ENCODE data around the gene MYMX.

Gene MYMX

GRCh38 chr6:44250718-44251123 is 34.0 kb downstream of the MYMX start:
- DNase-seq (ENCODE audit: low read depth in 3 of 3): no peak

DNA sequence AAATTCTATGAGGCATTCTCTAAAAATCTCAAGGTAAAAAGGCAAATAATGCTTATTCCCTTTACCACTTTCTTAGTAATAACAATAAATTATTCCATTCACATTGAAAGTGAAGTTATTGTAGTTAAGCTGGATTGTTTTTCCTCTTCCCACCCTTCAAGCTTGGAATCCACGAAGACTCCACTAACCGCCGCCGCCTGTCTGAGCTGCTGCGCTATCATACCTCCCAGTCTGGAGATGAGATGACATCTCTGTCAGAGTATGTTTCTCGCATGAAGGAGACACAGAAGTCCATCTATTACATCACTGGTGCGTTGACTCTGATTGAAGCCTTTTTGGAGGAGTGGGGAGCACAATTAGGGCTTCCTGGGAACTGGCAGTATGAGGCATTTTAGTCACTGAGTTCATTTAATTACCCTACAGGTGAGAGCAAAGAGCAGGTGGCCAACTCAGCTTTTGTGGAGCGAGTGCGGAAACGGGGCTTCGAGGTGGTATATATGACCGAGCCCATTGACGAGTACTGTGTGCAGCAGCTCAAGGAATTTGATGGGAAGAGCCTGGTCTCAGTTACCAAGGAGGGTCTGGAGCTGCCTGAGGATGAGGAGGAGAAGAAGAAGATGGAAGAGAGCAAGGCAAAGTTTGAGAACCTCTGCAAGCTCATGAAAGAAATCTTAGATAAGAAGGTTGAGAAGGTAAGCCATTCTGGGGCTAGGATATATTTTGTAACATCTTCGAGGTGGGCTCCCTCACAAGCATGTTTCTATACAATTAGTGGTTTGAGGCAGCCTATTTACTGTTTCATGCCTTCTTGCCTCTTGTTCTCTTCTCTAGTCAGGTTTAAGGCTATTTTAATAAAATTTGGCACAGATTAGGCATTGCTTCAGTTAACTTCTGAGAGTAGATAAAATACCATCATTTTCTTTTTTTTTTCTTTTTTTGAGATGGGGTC is 35.1 kb downstream of the MYMX start:
- DNase-seq (ENCODE audit: low read depth in 3 of 3): no peak

- no peak for DNase-seq (ENCODE audit: low read depth in 3 of 3)
Observed at GRCh38 chr6:44253307-44254101, 36.8 kb downstream of the MYMX start.

GRCh38 chr6:44254191-44255104 is 37.7 kb downstream of the MYMX start:
- DNase-seq (ENCODE audit: low read depth in 3 of 3): no peak

GRCh38 chr6:44255105-44255808 is 38.5 kb downstream of the MYMX start:
- no peak for DNase-seq (ENCODE audit: low read depth in 3 of 3)

DNA sequence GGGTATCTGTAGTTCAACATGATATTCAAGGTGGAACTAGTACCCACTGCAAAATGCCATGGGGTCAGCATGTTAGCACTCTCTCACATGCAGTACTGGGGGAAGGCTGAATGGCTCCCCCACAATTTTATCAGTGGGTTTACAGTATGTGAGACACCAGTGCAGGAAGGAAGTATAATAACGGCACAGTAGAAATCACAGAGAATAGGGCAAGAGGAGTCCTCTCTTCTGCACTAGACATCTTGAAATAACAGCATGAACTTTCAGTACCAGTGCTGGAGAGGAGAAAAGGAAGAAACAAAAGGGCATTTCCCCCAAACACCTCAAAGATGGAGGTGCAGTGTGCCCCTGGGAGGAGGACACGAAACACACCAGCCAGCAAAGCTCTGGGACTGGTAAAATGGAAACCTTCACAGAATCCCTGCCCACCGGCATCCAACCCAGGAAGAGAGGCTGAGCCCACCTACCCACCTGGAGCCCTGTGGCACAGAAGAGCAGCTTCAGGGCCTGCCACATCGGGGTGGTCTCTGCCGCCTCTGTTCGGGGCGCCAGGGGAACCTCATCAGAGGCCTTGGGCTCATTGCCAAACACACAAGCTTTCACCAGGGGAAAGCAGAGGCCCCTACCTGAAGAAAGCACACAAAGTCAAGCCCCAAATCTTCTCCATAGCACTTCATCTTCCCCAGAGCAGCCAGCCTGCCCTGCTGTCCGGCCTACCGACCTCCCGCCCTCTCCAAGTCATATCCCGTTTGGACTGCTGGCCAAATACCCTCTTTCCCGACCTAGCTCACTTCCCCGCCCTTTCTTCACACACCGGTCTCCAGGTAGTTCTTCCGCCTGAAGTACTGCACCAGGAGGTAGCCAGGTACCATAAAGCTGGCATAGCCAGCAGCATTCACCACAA is 39.4 kb downstream of the MYMX start:
- DNase-seq (ENCODE audit: low read depth in 3 of 3): no peak

GRCh38 chr6:44256775-44257024 is 40.0 kb downstream of the MYMX start:
- no peak for DNase-seq (ENCODE audit: low read depth in 3 of 3)

DNA sequence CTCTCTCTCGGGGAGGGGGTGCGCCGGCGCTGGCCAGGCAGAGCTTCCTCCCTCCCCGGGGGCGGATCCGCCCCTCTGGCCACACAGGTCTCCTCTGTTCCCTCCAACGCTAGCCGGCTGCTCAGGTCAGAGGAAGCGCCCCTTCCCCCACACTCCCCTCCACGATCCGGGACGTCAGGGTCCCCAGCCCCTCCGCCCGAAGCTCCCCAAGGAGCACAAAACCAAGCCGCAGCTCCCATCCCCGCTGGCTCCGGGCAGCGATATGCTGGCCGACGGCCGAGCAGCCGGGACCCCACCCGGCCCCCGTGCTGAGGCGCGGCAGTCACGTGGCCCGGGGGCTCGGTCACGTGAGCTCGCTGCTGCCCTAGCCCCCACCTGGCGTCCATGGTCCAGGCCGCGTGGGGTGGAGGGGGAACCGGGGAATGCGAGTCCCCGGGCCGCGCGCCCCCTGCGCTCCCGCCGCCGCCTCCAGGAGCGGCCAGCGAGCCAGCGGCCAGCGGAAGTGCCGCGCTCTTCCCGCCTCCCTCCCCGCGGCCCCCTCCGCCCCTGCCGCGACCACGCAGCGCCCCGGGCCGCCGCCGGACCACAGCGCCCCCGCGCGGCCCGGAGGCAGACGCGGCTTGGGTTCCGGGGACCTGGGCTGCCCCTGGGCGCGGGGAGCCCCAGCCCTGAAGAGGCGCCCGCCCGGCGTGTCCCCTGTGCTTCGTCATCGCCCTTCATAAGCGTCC is 40.5 kb downstream of the MYMX start, which contains the start of gene SLC35B2:
TSS of gene SLC35B2 (minus strand) at position 504 of the 728 bp plus-strand sequence. CDS start at position 386, 118 bp downstream.
- peak in 1 of 3 experiments; percentile 61 for DNase-seq (ENCODE audit: low read depth in 3 of 3)

DNA sequence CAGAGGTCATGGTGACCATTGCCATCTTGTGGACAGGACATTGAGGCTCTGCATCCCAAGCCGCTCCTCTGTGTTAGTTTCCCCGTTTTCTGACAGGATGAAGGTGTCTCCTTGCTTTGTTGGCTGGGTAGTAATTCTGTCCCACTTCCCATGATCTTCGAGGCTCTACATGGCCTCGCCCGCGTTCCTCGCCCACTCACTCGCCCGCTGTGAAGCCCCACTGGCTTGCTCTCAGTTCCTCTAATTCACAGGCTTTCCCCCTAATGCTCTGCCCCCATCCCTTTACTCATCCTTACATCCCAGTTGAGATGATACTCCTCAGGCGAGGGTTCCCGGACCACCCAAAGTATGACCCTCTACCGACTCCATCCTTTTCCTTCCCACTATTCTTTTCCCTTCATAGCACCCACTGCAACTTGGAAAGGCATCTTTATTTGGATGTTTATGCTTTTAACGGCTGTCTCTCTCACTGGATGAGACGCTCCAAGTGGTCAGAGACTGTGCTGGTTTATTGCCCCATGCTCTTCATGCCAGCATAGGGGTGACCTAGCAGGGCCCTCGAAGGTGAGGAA is 41.1 kb downstream of the MYMX start:
- DNase-seq (ENCODE audit: low read depth in 3 of 3): no peak

DNA sequence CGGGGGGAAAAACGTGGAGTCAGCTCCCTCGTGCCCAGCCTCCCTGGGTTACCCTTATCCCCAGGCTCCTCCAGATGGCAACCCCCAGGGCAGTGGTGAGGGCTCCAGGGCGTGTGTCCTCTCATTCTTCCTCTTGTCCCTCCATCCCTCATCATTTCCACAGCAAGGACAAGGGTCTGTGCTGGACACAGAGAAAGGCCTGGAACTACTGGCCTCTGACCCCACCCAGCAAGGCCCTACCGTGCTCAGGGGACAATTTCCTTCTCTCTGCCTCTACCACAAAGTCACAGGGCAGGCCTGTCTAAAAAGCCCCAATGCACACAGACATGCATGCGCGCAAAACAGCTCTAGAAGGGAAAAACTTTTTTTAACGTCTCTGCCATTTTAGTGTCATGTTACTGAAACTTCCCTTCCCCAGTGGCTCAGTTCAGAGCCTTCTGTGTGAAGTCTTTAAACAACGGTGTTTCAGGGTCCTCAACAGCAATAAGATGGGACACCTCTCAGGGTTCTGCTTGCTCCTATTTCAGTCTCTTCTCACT is 41.7 kb downstream of the MYMX start:
- DNase-seq (ENCODE audit: low read depth in 3 of 3): no peak

DNA sequence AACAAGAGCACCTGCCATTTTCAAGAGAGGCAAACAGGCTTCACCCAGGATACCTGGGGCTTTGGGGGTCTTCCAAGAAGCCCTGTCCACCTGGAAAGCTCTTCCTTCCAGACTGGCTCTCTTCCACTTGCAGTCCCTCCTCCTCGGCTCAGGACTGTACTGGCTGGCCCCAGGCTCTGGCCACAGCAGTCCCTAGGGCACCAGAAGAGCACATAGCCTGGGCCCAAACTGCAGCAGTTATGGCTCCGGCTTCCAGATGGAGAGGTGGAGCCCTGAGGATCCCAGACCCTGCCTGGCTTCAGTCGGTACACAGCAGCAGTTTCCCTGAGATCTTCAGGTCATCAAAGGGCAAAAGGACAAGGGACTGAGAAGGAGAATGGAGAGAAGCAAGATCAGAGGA is 42.2 kb downstream of the MYMX start:
- no peak for DNase-seq (ENCODE audit: low read depth in 3 of 3)

DNA sequence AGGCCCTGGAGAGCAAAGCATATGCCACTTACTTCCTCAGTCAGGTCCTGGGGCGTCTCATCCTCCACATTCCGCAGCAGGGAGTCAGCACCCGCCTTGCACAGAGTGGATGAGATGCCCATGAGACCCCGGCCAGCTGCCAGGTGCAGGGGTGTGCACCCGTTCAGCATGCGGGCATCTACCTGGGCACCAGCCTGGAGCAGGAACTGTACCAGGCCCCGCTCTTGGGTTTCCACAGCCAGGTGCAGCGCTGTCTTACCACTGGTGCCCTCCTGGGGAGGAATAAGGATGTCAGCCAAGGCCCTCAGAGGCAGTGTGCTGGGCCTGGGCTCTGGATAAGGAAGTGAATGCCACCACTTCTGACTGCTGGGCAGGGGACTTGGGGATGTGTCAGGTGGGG is 43.3 kb downstream of the MYMX start:
- DNase-seq (ENCODE audit: low read depth in 3 of 3): no peak

GRCh38 chr6:44260451-44261297 is 43.9 kb downstream of the MYMX start:
- DNase-seq (ENCODE audit: low read depth in 3 of 3): no peak

- DNase-seq (ENCODE audit: low read depth in 3 of 3): no peak
Observed at GRCh38 chr6:44261581-44261980, 44.9 kb downstream of the MYMX start.

- no peak for DNase-seq (ENCODE audit: low read depth in 3 of 3)
Observed at GRCh38 chr6:44262467-44263353, 46.0 kb downstream of the MYMX start.

DNA sequence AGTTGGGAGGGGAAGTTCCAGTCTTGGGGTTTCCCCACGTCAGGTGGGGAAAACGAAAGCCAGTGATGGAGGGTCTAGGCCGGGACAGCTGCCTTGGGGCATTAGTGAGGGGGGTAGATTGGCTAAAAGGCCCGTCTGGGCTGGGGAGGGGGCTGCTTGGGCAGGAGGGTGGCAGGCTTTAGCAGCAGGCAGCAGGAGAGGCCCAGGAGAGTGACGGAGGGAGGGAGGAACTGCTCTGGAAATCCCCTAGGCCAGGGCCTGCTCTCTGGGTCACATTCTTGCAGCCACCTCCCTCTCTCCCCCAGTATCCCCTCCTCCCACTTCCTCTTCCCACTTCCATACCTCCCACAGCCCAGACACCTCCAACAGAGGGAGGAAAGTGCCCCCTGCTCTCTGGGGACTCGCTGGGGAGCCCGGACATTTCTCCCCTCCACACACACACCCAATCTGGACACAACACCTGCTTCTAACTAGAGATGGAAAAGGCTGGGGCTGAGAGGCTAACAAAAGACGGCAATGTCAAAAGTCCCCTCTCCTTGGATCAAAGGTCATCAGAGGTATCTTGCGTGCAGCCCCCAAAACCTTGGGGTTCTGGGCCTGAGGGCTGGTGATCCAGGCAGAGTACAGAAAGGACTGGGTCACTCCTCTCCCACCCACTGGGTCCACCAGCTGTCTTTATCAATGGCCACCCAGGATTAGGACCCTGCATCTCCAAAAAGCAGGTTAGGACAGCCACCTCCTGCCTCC is 46.8 kb downstream of the MYMX start:
- peak in 1 of 3 experiments; percentile 30 for DNase-seq (ENCODE audit: low read depth in 3 of 3)
